GM23338 (cell line): Measurements from ENCODE around the gene RAP1GAP2. TPM values are rescaled to one million over a fixed set of nuclear protein-coding genes. Genes with fewer than 3 reads are reported as not detected.
A peak's percentile ranks its signal among the peaks of the same experiment; 100 is the strongest.

ENCODE experiments used
- ATAC-seq: fragments of 200-7000 bp; cut with Tn5 transposase; 3 replicates; pipeline ENCODE4 v1.9.1; 2020
- DNase-seq: peaks from one replicate; pipeline ENCODE4 v3.0.0-alpha.2; 2015; ENCODE audit warnings: low spot score
- H2AFZ ChIP-seq: fragments of 200-600 bp; sonication (generic); 2 replicates; pipeline ENCODE4 v1.8.0; 2016; ENCODE audit warnings: antibody characterized with exemption, mild to moderate bottlenecking, moderate library complexity
- H3F3A ChIP-seq: fragments of 200-600 bp; sonication (generic); replicated peaks from 2 replicates; pipeline ENCODE4 v1.8.0; 2017; ENCODE audit warnings: antibody characterized with exemption, mixed run types, low read depth
- H3K27ac ChIP-seq: fragments of 200-600 bp; sonication (generic); 2 replicates; pipeline ENCODE4 v1.6.1; 2016; ENCODE audit warnings: low read depth
- H3K27me3 ChIP-seq: fragments of 200-600 bp; sonication (generic); 2 replicates; pipeline ENCODE4 v1.8.0; 2016; ENCODE audit warnings: mild to moderate bottlenecking, mixed run types, moderate library complexity; ENCODE audit not compliant: insufficient read depth
- H3K36me3 ChIP-seq: fragments of 200-600 bp; sonication (generic); 2 replicates; pipeline ENCODE4 v1.8.0; 2016; ENCODE audit warnings: mild to moderate bottlenecking; ENCODE audit not compliant: insufficient read depth
- H3K4me1 ChIP-seq: fragments of 200-600 bp; sonication (generic); 2 replicates; pipeline ENCODE4 v1.8.0; 2016; ENCODE audit warnings: mild to moderate bottlenecking, moderate library complexity; ENCODE audit not compliant: insufficient read depth
- H3K4me2 ChIP-seq: fragments of 200-600 bp; sonication (generic); 2 replicates; pipeline ENCODE4 v1.7.1; 2017; ENCODE audit warnings: mixed run types
- H3K4me3 ChIP-seq: fragments of 200-600 bp; sonication (generic); 2 replicates; pipeline ENCODE4 v1.6.1; 2016; ENCODE audit warnings: mixed run types
- H3K79me2 ChIP-seq: fragments of 200-600 bp; sonication (generic); replicated peaks from 2 replicates; pipeline ENCODE4 v1.8.0; 2017; ENCODE audit warnings: mild to moderate bottlenecking; ENCODE audit not compliant: insufficient read depth
- H3K9me2 ChIP-seq: fragments of 200-600 bp; sonication (generic); 2 replicates; pipeline ENCODE4 v1.8.0; 2017; ENCODE audit not compliant: insufficient read depth
- H4K20me1 ChIP-seq: fragments of 200-600 bp; sonication (generic); replicated peaks from 2 replicates; pipeline ENCODE4 v1.8.0; 2017; ENCODE audit warnings: mild to moderate bottlenecking; ENCODE audit not compliant: insufficient read depth
- H3K27ac Mint-ChIP-seq: 2 replicates; pipeline ENCODE4 v1.8.0; 2020; ENCODE audit warnings: inconsistent platforms, mild to moderate bottlenecking, moderate library complexity, mixed read lengths
- H3K27me3 Mint-ChIP-seq: 3 replicates; pipeline ENCODE4 v1.8.0; 2022; ENCODE audit warnings: low read depth, mild to moderate bottlenecking, moderate library complexity, mixed read lengths, inconsistent platforms; ENCODE audit not compliant: insufficient read depth, poor library complexity
- H3K36me3 Mint-ChIP-seq: 3 replicates; pipeline ENCODE4 v1.8.0; 2021; ENCODE audit warnings: low read depth, mild to moderate bottlenecking, inconsistent platforms, moderate library complexity, mixed read lengths
- H3K4me1 Mint-ChIP-seq: 3 replicates; pipeline ENCODE4 v1.8.0; 2020; ENCODE audit warnings: mild to moderate bottlenecking, inconsistent platforms, mixed read lengths
- H3K4me3 Mint-ChIP-seq: 3 replicates; pipeline ENCODE4 v1.8.0; 2021; ENCODE audit warnings: moderate library complexity, mild to moderate bottlenecking, inconsistent platforms, mixed read lengths
- H3K9me3 Mint-ChIP-seq: 3 replicates; pipeline ENCODE4 v1.8.0; 2020; ENCODE audit warnings: moderate library complexity, mild to moderate bottlenecking, inconsistent platforms, mixed read lengths
- CREB1 ChIP-seq: fragments of 250-450 bp; sonication (Bioruptor Pico); IDR thresholded peaks from 2 replicates; pipeline ENCODE4 v1.5.0; 2020; ENCODE audit warnings: low read depth, mild to moderate bottlenecking, moderate library complexity
- ETS1 ChIP-seq: IDR thresholded peaks from 2 replicates; pipeline ENCODE4 v1.6.1; 2016; ENCODE audit warnings: antibody characterized with exemption
- EZH2 ChIP-seq: fragments of 200-600 bp; sonication (generic); IDR thresholded peaks from one replicate; pipeline ENCODE4 v1.8.0; 2017; ENCODE audit warnings: antibody characterized with exemption, mild to moderate bottlenecking, low read depth; ENCODE audit not compliant: unreplicated experiment
- NANOG ChIP-seq: IDR thresholded peaks from 2 replicates; pipeline ENCODE4 v1.6.1; 2016; ENCODE audit warnings: antibody characterized with exemption, borderline replicate concordance
- REST ChIP-seq: IDR thresholded peaks from one replicate; pipeline ENCODE4 v1.6.1; 2018; ENCODE audit warnings: antibody characterized with exemption; ENCODE audit not compliant: unreplicated experiment
- STAT1 ChIP-seq: IDR thresholded peaks from one replicate; pipeline ENCODE4 v1.6.1; 2016; ENCODE audit warnings: antibody characterized with exemption; ENCODE audit not compliant: unreplicated experiment
- ZNF114 ChIP-seq: fragments of 250-450 bp; sonication (Bioruptor Pico); IDR thresholded peaks from 2 replicates; pipeline ENCODE4 v1.5.0; 2020; ENCODE audit warnings: mild to moderate bottlenecking, moderate library complexity
- ZNF331 ChIP-seq: fragments of 250-450 bp; sonication (Bioruptor Pico); IDR thresholded peaks from 2 replicates; pipeline ENCODE4 v1.5.0; 2020; ENCODE audit warnings: low read depth, mild to moderate bottlenecking, moderate library complexity
- ZNF462 ChIP-seq: fragments of 250-450 bp; sonication (Bioruptor Pico); IDR thresholded peaks from 2 replicates; pipeline ENCODE4 v1.5.0; 2020; ENCODE audit warnings: mild to moderate bottlenecking, moderate library complexity
- polyA plus RNA-seq: library from polyadenylated mRNA; unstranded; fragments of >200 nt; fragmentation: Nextera tagmentation; extraction: Ambion mirVana; gene quantifications from 2 replicates; pipeline ENCODE4 v1.2.1, GENCODE V29; 2016
- total RNA-seq: library from RNA; depleted of rRNA; stranded (reverse); fragments of >200 nt; shearing (Covaris generic); gene quantifications from 2 replicates; pipeline ENCODE4 v1.2.3, GENCODE V29; 2014

RAP1GAP2 gene
- total and polyA plus RNA-seq, 2 experiments from 2014 or later = 17.8 to 46.1 TPM

- Mint-ChIP-seq H3K4me1 (peaks cover 26% of the 10 kb centered on the region), H3K9me3 (no peaks in the 10 kb centered on the region), H3K36me3 (no peaks in the 10 kb centered on the region), H3K27me3 (peaks cover 15% of the 10 kb centered on the region), H3K27ac (no peak overlapping the region), H3K4me3 (no peak overlapping the region)
- no peak for DNase-seq
- no peak for TF ChIP-seq ZNF114 (CRISPR knock-in tag)
- no peak for TF ChIP-seq EZH2
- TF ChIP-seq ZNF331 (CRISPR knock-in tag) = no peak
- TF ChIP-seq ZNF462 = no peak
- TF ChIP-seq REST = no peak
- no peak for TF ChIP-seq ETS1
- no peak for TF ChIP-seq NANOG
- no peak for TF ChIP-seq CREB1 (CRISPR knock-in tag)
- no peak for TF ChIP-seq STAT1
- no peaks in the 10 kb centered on the region for H4K20me1 ChIP-seq
- peak; percentile 5; the same call in 1 of the 3 replicates for ATAC-seq
- no peaks in the 10 kb centered on the region for H3F3A ChIP-seq
- H3K79me2 ChIP-seq = no peaks in the 10 kb centered on the region
- H3K4me1 ChIP-seq = peaks cover 4% of the 10 kb centered on the region; the same call in 1 of the 2 replicates
- no peak overlapping the region for H3K27ac ChIP-seq
- H3K9me2 ChIP-seq = no peaks in the 10 kb centered on the region
- H3K27me3 ChIP-seq = no peaks in the 10 kb centered on the region
- H3K36me3 ChIP-seq = no peaks in the 10 kb centered on the region
- no peak overlapping the region for H2AFZ ChIP-seq
- H3K4me3 ChIP-seq = no peak overlapping the region
- H3K4me2 ChIP-seq = no peak overlapping the region
Observed at GRCh38 chr17:2798188-2798587, 1.9 kb downstream of the RAP1GAP2 start.
